SK-N-SH (cell line): ENCODE measurements around the gene SHD.

ENCODE experiments used
- ELF1 ChIP-seq: IDR thresholded peaks from 2 replicates; pipeline ENCODE4 v1.4.0; 2012
- JUND ChIP-seq: IDR thresholded peaks from 2 replicates; pipeline ENCODE4 v1.4.0; 2012
- NFIC ChIP-seq: IDR thresholded peaks from 2 replicates; pipeline ENCODE4 v1.4.0; 2012; ENCODE audit warnings: borderline replicate concordance
- POLR2AphosphoS5 ChIP-seq: IDR thresholded peaks from 2 replicates; pipeline ENCODE4 v1.6.1; 2012; ENCODE audit warnings: low read depth, low read length
- RAD21 ChIP-seq: IDR thresholded peaks from 2 replicates; pipeline ENCODE4 v1.6.1; 2012; ENCODE audit warnings: mild to moderate bottlenecking, low read length
- RFX5 ChIP-seq: IDR thresholded peaks from 2 replicates; pipeline ENCODE4 v1.6.1; 2012; ENCODE audit warnings: mild to moderate bottlenecking, improper control_type of control experiment, low read length
- TAF1 ChIP-seq: IDR thresholded peaks from 2 replicates; pipeline ENCODE4 v1.6.1; 2012; ENCODE audit warnings: low read depth, mild to moderate bottlenecking, low read length, moderate library complexity, borderline replicate concordance
- YY1 ChIP-seq: IDR thresholded peaks from 2 replicates; pipeline ENCODE4 v1.4.0; 2012; ENCODE audit warnings: low read depth, mild to moderate bottlenecking
- TF ChIP-seq, protein P1 (sequence below): fragments of 200-600 bp; sonication (generic); IDR thresholded peaks from 2 replicates; pipeline ENCODE4 v1.6.1; 2017; ENCODE audit warnings: antibody characterized with exemption, mild to moderate bottlenecking, moderate library complexity
- TF ChIP-seq, protein P2 (sequence below): IDR thresholded peaks from 2 replicates; pipeline ENCODE4 v1.4.0; 2012; ENCODE audit warnings: low read depth
- TF ChIP-seq, protein P3 (sequence below): IDR thresholded peaks from 2 replicates; pipeline ENCODE4; 2012

DNA sequence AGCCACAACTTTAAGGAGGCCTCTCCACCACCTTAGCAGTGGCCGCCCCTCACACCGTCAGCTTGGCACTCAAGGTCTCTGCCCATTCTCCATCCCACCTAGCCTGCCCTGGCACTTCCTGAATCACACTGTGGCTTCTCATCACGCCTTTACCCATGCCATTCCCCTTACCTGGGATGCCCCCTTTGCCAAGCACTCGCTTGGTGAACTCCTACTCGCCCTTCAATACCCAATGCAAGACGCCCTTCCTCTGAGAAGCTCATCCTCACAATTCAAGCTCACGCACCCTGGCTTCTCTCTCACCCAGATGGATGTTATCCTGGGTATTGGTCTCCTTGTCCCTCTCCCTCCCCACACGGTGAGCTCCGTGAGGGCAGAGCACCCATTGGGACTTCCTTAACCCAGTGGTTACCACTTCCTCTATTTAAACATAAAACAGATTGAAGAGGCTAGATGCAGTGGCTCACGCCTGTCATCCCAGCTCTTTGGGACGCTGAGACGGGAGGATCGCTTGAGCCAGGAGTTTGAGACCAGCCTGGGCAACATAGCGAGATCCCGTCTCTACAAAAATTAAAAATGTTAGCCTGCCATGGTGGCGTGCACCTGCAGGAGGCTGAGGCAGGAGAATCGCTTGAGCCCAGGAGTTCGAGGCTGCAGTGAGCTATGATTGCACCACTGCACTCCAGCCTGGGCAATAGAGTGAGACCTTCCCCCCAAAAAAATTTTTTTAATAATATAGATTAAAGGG is 12.6 kb upstream of the SHD start:
- TF ChIP-seq TAF1 (no peak), POLR2AphosphoS5 (no peak), NFIC (no peak), JUND (no peak), RFX5 (no peak), YY1 (no peak), ELF1 (no peak), RAD21 (no peak)
- TF ChIP-seq, protein P1, sequence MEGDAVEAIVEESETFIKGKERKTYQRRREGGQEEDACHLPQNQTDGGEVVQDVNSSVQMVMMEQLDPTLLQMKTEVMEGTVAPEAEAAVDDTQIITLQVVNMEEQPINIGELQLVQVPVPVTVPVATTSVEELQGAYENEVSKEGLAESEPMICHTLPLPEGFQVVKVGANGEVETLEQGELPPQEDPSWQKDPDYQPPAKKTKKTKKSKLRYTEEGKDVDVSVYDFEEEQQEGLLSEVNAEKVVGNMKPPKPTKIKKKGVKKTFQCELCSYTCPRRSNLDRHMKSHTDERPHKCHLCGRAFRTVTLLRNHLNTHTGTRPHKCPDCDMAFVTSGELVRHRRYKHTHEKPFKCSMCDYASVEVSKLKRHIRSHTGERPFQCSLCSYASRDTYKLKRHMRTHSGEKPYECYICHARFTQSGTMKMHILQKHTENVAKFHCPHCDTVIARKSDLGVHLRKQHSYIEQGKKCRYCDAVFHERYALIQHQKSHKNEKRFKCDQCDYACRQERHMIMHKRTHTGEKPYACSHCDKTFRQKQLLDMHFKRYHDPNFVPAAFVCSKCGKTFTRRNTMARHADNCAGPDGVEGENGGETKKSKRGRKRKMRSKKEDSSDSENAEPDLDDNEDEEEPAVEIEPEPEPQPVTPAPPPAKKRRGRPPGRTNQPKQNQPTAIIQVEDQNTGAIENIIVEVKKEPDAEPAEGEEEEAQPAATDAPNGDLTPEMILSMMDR, result no peak
- TF ChIP-seq, protein P2, sequence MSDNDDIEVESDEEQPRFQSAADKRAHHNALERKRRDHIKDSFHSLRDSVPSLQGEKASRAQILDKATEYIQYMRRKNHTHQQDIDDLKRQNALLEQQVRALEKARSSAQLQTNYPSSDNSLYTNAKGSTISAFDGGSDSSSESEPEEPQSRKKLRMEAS, result no peak
- TF ChIP-seq, protein P3, sequence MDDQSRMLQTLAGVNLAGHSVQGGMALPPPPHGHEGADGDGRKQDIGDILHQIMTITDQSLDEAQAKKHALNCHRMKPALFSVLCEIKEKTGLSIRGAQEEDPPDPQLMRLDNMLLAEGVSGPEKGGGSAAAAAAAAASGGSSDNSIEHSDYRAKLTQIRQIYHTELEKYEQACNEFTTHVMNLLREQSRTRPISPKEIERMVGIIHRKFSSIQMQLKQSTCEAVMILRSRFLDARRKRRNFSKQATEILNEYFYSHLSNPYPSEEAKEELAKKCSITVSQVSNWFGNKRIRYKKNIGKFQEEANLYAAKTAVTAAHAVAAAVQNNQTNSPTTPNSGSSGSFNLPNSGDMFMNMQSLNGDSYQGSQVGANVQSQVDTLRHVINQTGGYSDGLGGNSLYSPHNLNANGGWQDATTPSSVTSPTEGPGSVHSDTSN, result no peak
